GM10266 (cell line): Measurements from ENCODE around the gene SIRT5.

Experiments used
- DNase-seq: peaks from one replicate; pipeline ENCODE4 v3.0.0; 2012; ENCODE audit errors: extremely low spot score
- CTCF ChIP-seq: IDR thresholded peaks from 2 replicates; pipeline ENCODE4 v1.5.1; 2012; ENCODE audit warnings: mild to moderate bottlenecking, low read depth; ENCODE audit not compliant: control insufficient read depth, insufficient read depth; ENCODE audit errors: missing control alignments

The SIRT5 gene

DNA sequence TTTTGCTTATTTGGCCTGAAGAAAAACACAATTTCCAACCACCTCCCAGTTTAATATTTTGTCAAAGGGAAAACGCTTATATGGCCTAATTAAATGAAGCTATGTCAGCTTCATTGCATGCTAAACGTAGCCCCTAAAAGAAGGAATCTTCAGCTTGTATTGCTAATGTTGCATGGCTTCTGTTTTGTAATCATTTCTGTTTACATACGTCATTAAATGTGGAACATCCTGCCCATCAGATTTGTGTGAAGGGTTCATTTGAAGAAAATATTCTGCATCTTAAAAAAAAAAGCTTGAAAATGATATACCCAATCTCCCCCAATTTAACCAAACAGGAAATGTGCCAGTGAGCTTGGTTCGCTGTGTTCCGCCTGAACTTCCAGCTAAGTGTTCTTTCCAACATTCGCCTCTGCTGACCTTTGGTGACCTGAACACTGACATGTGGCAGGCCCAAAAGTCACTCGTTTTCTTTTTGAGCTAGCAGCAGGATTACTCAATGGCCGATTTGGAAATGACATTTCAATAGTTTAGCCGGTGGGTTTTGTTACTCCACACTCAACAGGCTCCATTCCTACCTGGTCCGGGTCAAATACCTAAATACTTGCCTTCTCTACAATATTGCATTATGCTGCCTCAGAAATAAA lies 12.7 kb upstream of the SIRT5 start:
- no peak for TF ChIP-seq CTCF
- no peak for DNase-seq

DNA sequence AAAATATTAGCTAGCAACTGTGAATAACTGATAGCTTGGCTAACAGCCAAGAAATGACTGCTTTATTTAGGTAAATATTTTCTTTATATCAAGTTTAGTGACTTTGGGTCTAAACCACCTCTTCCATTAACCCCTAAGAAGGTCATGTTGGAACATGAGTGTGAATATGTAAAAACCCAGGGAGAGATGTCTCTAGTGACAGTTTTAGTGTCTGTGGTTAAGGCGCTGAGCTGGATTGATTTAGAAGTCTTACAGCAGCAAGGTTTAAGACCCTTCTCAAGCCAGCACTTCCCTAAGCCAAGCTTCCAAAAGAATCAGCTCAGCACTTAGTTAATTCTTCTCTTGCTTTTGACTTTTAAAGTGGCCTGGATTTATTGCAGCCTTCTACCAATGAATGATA lies 11.4 kb upstream of the SIRT5 start:
- no peak for DNase-seq
- no peak for TF ChIP-seq CTCF

DNA sequence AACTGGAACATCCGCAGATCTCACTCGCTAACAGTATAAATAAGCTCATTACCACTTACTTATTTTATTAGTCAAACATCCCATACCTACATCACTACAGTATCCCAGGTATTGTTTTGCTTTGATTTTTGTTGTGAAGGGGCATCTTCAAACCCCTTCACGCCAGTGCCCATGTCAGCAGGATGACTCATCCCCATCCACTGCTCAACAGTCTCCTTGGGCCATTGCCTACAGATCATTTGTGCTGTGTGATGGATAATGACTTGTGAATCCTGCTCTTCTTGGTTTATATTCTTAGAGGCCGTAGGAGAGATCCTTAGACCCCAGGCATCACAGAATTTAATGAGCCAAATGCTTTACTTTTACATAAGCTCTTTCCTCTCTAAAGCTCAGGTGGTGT lies 8.5 kb upstream of the SIRT5 start:
- no peak for TF ChIP-seq CTCF
- no peak for DNase-seq

DNA sequence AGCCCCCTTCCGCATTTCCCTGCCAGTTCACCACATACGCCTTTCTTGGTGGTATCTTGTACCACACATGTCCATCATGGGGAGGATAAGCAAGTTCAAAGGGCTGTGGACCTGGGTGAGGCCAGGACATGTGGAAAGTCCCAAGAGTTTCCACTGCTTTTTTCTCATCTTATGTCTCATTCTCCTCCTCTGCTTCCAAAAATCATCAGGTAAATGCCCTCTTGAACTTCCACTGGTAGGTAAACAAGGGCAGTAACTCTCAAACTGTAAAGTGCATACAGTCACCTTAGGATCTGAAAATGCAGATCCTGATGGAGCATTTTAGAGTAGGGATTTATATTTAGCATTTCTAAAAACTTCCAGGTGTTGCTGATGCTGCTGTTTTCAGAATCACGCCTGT lies 7.9 kb upstream of the SIRT5 start:
- no peak for DNase-seq
- no peak for TF ChIP-seq CTCF

GRCh38 chr6:13568970-13569369 lies 5.4 kb upstream of the SIRT5 start:
- DNase-seq, result no peak
- TF ChIP-seq CTCF, result no peak

GRCh38 chr6:13572240-13572639 lies 2.2 kb upstream of the SIRT5 start:
- DNase-seq, result no peak
- TF ChIP-seq CTCF, result no peak

DNA sequence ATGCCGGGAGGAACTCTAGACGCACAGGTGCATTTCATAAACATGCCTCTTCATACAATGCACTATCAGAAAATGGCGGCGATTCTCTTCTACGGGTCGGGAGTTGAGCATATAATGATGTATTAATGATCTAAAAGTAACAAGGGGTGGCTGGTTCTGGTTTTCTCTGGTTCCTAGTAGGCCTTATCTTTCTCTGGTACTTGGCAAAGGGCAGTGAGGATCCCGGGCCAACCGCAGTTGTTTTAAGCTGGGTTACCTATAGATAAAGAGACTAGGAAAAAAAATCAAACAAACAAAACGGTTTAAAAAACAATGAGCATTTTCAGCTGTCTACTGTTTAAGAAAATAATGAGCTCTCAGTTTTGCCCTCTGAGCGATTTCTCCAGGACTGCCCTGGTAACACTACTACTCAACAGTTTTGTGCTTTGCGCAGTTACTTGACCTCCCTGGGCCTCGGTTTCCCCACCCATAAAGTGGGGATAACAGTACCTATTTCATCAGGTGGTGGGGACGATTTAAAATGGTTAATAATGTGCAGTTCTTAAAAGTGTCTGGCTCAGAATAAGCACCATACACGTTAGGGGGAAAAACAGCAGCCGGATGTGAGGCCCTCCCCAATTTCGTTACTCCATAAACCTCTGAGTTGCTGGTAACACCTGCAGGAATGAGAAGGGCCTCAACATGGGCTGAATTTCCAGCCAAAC lies 1.3 kb upstream of the SIRT5 start:
- DNase-seq, result no peak
- no peak for TF ChIP-seq CTCF
